ENCODE results near the gene UGT3A2.

The UGT3A2 gene

DNA sequence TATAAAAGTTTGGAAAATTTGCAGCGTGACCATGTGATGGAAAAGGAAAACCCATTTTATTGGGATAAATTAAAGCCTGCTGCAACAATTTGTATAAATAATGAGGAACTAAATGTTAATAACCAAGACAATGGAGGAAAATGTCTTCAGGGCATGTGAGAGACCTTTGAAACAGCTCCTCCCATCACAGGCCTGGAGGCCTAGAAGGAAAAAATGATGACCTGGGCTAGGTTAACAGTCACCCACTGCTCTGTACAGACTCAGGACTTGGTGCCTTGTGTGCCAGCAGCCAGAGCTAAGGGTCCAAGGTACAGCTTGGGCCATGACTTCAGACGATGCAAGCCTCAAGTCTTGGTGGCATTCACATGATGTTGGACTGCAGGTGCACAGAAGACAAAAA is 53.5 kb downstream of the UGT3A2 start:
- H2BK120ac ChIP-seq (ENCODE audit: low read depth, low read length) = no peak overlapping the region
- no peak overlapping the region for H3K4ac ChIP-seq (ENCODE audit: low read length)
- no peak overlapping the region for H4K8ac ChIP-seq (ENCODE audit: low read depth, low read length)
- H2BK5ac ChIP-seq (ENCODE audit: low read length) = no peak overlapping the region
- no peak for DNase-seq (ENCODE audit: low spot score)
- H3K23ac ChIP-seq (ENCODE audit: low read depth, low read length, poor library complexity) = no peak overlapping the region
- no peak overlapping the region for H3K4me3 ChIP-seq (ENCODE audit: low read length in 2 of 2)
- H2BK15ac ChIP-seq (ENCODE audit: low read length) = no peak overlapping the region
- no peak overlapping the region for H2BK12ac ChIP-seq (ENCODE audit: low read length)
- H2AFZ ChIP-seq (ENCODE audit: low read length) = no peak overlapping the region
- H3K14ac ChIP-seq (ENCODE audit: low read length) = no peak overlapping the region
- H4K91ac ChIP-seq (ENCODE audit: low read depth, low read length, poor library complexity) = no peak overlapping the region
- no peaks in the 10 kb centered on the region for H3K4me1 ChIP-seq (ENCODE audit: control insufficient read depth in 2 of 2, insufficient read depth in 1 of 2, low read depth in 1 of 2, low read length in 2 of 2)
- no peak overlapping the region for H3K9ac ChIP-seq (ENCODE audit: low read depth, low read length, poor library complexity)
- H2AK5ac ChIP-seq (ENCODE audit: low read depth, low read length) = no peak overlapping the region
- no peaks in the 10 kb centered on the region for H3K79me1 ChIP-seq (ENCODE audit: low read depth, low read length)
- H3K9me3 ChIP-seq (replicated peaks in 1 of 2; ENCODE audit: control insufficient read depth in 2 of 2, insufficient read depth in 1 of 2, low read depth in 1 of 2, low read length in 2 of 2) = peaks cover 10 to 13% of the 10 kb centered on the region in 2 donors
- no peak overlapping the region for H3K27ac ChIP-seq (replicated peaks; ENCODE audit: low read length)
- H3K4me2 ChIP-seq (ENCODE audit: insufficient read depth, low read length, poor library complexity, severe bottlenecking) = no peak overlapping the region
- no peak overlapping the region for H3K18ac ChIP-seq (ENCODE audit: low read length)
- H3K36me3 ChIP-seq (replicated peaks in 1 of 2; ENCODE audit: control insufficient read depth in 2 of 2, insufficient read depth in 2 of 2, low read length in 2 of 2) = no peaks in the 10 kb centered on the region
- no CpG with 5 or more reads among the region's 2 CpGs for WGBS, 2 donors (ENCODE audit: extremely low coverage in 2 of 2, insufficient read length in 2 of 2, insufficient replicate concordance in 1 of 2)
- no peaks in the 10 kb centered on the region for H3K27me3 ChIP-seq (ENCODE audit: control insufficient read depth in 3 of 3, insufficient read depth in 3 of 3, low read depth in 1 of 3, low read length in 3 of 3)

DNA sequence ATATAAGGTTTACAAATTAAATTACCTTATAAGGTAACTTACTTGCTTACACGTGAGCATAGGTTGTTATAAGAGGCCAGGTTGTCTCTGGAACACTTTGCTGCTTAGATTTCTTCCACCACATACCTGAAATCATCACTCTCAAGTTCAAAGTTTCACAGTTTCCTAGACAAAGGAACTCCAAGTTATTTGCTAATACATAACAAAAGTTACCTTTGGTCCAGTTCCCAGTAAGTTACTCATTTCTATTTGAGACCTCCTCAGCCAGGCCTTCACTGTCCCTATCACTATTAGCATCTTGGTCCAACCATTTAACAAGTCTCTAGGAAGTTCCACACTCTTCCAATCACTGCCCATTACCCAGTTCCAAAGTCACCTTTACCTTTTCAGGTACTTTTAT is 57.0 kb downstream of the UGT3A2 start:
- Histone ChIP-seq H3K23ac (ENCODE audit: low read depth, low read length, poor library complexity) (no peak overlapping the region), H4K8ac (ENCODE audit: low read depth, low read length) (no peak overlapping the region), H2BK15ac (ENCODE audit: low read length) (no peak overlapping the region), H3K4me1 (ENCODE audit: control insufficient read depth in 2 of 2, insufficient read depth in 1 of 2, low read depth in 1 of 2, low read length in 2 of 2) (no peaks in the 10 kb centered on the region), H2AK5ac (ENCODE audit: low read depth, low read length) (no peak overlapping the region), H3K79me1 (ENCODE audit: low read depth, low read length) (no peaks in the 10 kb centered on the region), H3K4ac (ENCODE audit: low read length) (no peak overlapping the region), H3K27ac (replicated peaks; ENCODE audit: low read length) (no peak overlapping the region), H2BK120ac (ENCODE audit: low read depth, low read length) (no peak overlapping the region), H3K4me3 (ENCODE audit: low read length in 2 of 2) (no peak overlapping the region), H3K18ac (ENCODE audit: low read length) (no peak overlapping the region), H3K9ac (ENCODE audit: low read depth, low read length, poor library complexity) (no peak overlapping the region), H3K4me2 (ENCODE audit: insufficient read depth, low read length, poor library complexity, severe bottlenecking) (no peak overlapping the region), H3K14ac (ENCODE audit: low read length) (no peak overlapping the region), H3K36me3 (replicated peaks in 1 of 2; ENCODE audit: control insufficient read depth in 2 of 2, insufficient read depth in 2 of 2, low read length in 2 of 2) (no peaks in the 10 kb centered on the region), H2BK5ac (ENCODE audit: low read length) (no peak overlapping the region), H2AFZ (ENCODE audit: low read length) (no peak overlapping the region), H4K91ac (ENCODE audit: low read depth, low read length, poor library complexity) (no peak overlapping the region), H3K9me3 (replicated peaks in 1 of 2; ENCODE audit: control insufficient read depth in 2 of 2, insufficient read depth in 1 of 2, low read depth in 1 of 2, low read length in 2 of 2) (peaks cover 7 to 8% of the 10 kb centered on the region in 2 donors), H2BK12ac (ENCODE audit: low read length) (no peak overlapping the region), H3K27me3 (ENCODE audit: control insufficient read depth in 3 of 3, insufficient read depth in 3 of 3, low read depth in 1 of 3, low read length in 3 of 3) (no peaks in the 10 kb centered on the region)
- DNase-seq (ENCODE audit: low spot score) = no peak
- WGBS, 2 donors (ENCODE audit: extremely low coverage in 2 of 2, insufficient read length in 2 of 2, insufficient replicate concordance in 1 of 2) = no CpG with 5 or more reads among the region's 1 CpG

DNA sequence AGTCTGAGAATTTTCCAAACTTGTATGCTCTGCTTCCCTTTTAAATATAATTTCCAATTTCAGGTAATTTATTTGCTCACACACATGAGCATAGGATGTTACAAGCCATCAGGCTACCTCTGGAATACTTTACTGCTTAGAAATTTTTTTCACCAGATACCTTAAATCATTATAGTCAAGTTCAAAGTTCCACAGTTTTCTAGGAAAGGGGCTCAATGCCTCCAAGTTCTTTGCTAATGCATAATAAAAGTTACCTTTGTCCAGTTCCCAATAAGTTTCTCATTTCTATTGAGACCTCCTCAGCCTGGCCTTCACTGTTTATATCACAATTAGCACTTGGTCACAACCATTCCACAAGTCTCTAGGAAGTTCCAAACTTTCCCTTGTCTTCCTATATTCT is 59.3 kb downstream of the UGT3A2 start:
- no peaks in the 10 kb centered on the region for H3K36me3 ChIP-seq (replicated peaks in 1 of 2; ENCODE audit: control insufficient read depth in 2 of 2, insufficient read depth in 2 of 2, low read length in 2 of 2)
- H4K91ac ChIP-seq (ENCODE audit: low read depth, low read length, poor library complexity) = no peak overlapping the region
- H2AK5ac ChIP-seq (ENCODE audit: low read depth, low read length) = no peak overlapping the region
- H3K4me2 ChIP-seq (ENCODE audit: insufficient read depth, low read length, poor library complexity, severe bottlenecking) = no peak overlapping the region
- no peak overlapping the region for H2AFZ ChIP-seq (ENCODE audit: low read length)
- no peak overlapping the region for H3K18ac ChIP-seq (ENCODE audit: low read length)
- no peaks in the 10 kb centered on the region for H3K79me1 ChIP-seq (ENCODE audit: low read depth, low read length)
- no peak overlapping the region for H2BK12ac ChIP-seq (ENCODE audit: low read length)
- H3K4me1 ChIP-seq (ENCODE audit: control insufficient read depth in 2 of 2, insufficient read depth in 1 of 2, low read depth in 1 of 2, low read length in 2 of 2) = no peaks in the 10 kb centered on the region
- H3K4ac ChIP-seq (ENCODE audit: low read length) = no peak overlapping the region
- no peak overlapping the region for H2BK5ac ChIP-seq (ENCODE audit: low read length)
- H2BK120ac ChIP-seq (ENCODE audit: low read depth, low read length) = no peak overlapping the region
- no peak overlapping the region for H3K4me3 ChIP-seq (ENCODE audit: low read length in 2 of 2)
- H3K9me3 ChIP-seq (replicated peaks in 1 of 2; ENCODE audit: control insufficient read depth in 2 of 2, insufficient read depth in 1 of 2, low read depth in 1 of 2, low read length in 2 of 2) = peaks cover 6 to 7% of the 10 kb centered on the region in 2 donors
- H4K8ac ChIP-seq (ENCODE audit: low read depth, low read length) = no peak overlapping the region
- H3K23ac ChIP-seq (ENCODE audit: low read depth, low read length, poor library complexity) = no peak overlapping the region
- DNase-seq (ENCODE audit: low spot score) = no peak
- H3K27me3 ChIP-seq (ENCODE audit: control insufficient read depth in 3 of 3, insufficient read depth in 3 of 3, low read depth in 1 of 3, low read length in 3 of 3) = no peaks in the 10 kb centered on the region
- H3K14ac ChIP-seq (ENCODE audit: low read length) = no peak overlapping the region
- no peak overlapping the region for H3K27ac ChIP-seq (replicated peaks; ENCODE audit: low read length)
- H2BK15ac ChIP-seq (ENCODE audit: low read length) = no peak overlapping the region
- no peak overlapping the region for H3K9ac ChIP-seq (ENCODE audit: low read depth, low read length, poor library complexity)

DNA sequence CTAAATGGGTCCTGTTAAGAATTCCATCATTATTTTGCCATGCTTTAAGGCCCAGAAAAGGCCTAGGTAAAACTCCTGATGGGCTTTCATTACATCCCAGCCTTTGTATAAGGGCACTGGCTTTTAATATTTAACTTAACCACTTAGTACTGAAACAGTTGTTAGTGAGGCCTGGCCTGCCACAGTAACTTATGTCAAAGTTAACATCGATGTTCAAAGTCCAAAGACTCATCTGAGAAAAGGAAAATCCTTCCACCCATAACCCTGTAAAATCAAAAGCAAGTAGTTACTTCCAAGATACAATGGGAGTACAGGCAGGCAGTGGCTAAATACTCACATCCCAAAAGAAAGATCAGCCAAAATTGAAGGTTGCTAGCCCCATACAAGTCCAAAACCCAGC is 60.5 kb downstream of the UGT3A2 start:
- Histone ChIP-seq H2BK15ac (ENCODE audit: low read length) (no peak overlapping the region), H4K91ac (ENCODE audit: low read depth, low read length, poor library complexity) (no peak overlapping the region), H3K9ac (ENCODE audit: low read depth, low read length, poor library complexity) (no peak overlapping the region), H2BK120ac (ENCODE audit: low read depth, low read length) (no peak overlapping the region), H3K36me3 (replicated peaks in 1 of 2; ENCODE audit: control insufficient read depth in 2 of 2, insufficient read depth in 2 of 2, low read length in 2 of 2) (no peaks in the 10 kb centered on the region), H3K14ac (ENCODE audit: low read length) (no peak overlapping the region), H3K27me3 (ENCODE audit: control insufficient read depth in 3 of 3, insufficient read depth in 3 of 3, low read depth in 1 of 3, low read length in 3 of 3) (no peaks in the 10 kb centered on the region), H2AK5ac (ENCODE audit: low read depth, low read length) (no peak overlapping the region), H3K23ac (ENCODE audit: low read depth, low read length, poor library complexity) (no peak overlapping the region), H3K18ac (ENCODE audit: low read length) (no peak overlapping the region), H2BK12ac (ENCODE audit: low read length) (no peak overlapping the region), H3K4ac (ENCODE audit: low read length) (no peak overlapping the region), H2AFZ (ENCODE audit: low read length) (no peak overlapping the region), H3K4me2 (ENCODE audit: insufficient read depth, low read length, poor library complexity, severe bottlenecking) (no peak overlapping the region), H3K27ac (replicated peaks; ENCODE audit: low read length) (no peak overlapping the region), H4K8ac (ENCODE audit: low read depth, low read length) (no peak overlapping the region), H2BK5ac (ENCODE audit: low read length) (no peak overlapping the region), H3K4me3 (ENCODE audit: low read length in 2 of 2) (no peak overlapping the region), H3K9me3 (replicated peaks in 1 of 2; ENCODE audit: control insufficient read depth in 2 of 2, insufficient read depth in 1 of 2, low read depth in 1 of 2, low read length in 2 of 2) (peaks cover 6 to 7% of the 10 kb centered on the region in 2 donors), H3K79me1 (ENCODE audit: low read depth, low read length) (no peaks in the 10 kb centered on the region), H3K4me1 (ENCODE audit: control insufficient read depth in 2 of 2, insufficient read depth in 1 of 2, low read depth in 1 of 2, low read length in 2 of 2) (no peaks in the 10 kb centered on the region)
- WGBS, 2 donors (ENCODE audit: extremely low coverage in 2 of 2, insufficient read length in 2 of 2, insufficient replicate concordance in 1 of 2) = no CpG with 5 or more reads among the region's 1 CpG
- DNase-seq (ENCODE audit: low spot score) = no peak

Measured in neuronal stem cell (in vitro differentiated cells).